ENCODE results near the gene ALDH4A1.

Gene ALDH4A1

DNA sequence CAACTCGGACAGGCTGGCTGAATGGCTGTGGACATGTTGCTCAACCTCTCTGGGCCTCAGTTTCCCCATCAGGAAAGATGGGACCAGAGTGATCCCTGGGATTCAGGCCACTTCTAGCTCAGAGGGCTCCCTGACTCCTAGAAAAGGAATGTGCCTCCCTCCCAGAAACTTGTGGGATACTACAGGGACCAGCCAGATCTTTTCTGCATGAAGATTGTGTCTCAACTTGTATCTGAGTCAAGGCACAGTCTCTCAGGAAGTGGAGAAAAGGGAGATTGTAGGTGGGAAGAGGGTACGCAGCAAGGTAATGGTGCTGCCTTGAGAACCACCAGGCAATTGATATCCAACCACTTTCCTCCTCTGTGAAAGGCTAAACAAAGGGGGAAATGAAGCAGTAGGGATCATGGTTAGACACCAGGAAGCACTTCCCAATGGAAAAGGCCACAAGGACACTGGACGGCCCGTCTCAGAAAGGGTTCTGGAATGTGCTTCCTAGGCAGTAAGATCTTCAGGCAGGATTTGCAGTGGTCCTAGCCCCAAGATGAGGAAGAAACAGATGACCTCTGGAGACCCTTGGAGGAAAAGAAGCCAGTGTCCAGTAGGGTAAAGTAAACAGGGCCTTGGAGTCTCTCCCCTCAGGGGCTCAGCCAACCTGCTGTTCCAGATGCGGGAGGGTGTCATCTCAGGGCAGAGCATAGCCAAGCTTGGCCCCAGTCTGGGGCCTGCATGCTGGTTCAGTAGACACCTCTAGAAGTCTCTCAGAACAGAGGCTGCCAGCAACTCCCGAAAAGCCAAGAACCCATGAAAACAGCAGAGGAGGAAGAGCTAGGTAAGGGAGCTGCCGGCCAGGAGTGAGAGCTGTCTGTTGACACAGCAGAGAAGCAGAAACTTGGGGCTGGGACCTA lies 37.3 kb upstream of the ALDH4A1 start:
- in situ Hi-C loops (cut with MboI; ENCODE audit: low sequenced_read_pairs): no loop called here

DNA sequence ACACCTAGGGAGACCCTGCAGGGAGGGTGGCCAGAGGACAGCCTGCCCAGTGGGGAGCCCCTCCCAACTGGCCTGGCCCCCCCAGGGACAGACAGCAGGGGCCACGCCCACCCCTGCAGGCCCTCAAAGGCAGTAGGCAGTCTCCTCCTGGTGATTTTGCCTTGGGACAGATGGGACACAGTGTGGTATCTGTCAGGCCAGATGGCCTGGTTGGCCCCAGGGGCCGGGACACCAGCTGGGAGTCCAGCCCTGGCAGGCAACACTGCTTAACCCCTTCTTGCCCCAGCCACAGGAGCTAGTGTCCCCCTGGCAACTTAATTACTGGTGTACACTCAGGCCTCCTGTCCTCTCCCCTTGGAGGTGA lies 36.3 kb upstream of the ALDH4A1 start:
- in situ Hi-C loops (cut with MboI; ENCODE audit: low sequenced_read_pairs): no loop called here

DNA sequence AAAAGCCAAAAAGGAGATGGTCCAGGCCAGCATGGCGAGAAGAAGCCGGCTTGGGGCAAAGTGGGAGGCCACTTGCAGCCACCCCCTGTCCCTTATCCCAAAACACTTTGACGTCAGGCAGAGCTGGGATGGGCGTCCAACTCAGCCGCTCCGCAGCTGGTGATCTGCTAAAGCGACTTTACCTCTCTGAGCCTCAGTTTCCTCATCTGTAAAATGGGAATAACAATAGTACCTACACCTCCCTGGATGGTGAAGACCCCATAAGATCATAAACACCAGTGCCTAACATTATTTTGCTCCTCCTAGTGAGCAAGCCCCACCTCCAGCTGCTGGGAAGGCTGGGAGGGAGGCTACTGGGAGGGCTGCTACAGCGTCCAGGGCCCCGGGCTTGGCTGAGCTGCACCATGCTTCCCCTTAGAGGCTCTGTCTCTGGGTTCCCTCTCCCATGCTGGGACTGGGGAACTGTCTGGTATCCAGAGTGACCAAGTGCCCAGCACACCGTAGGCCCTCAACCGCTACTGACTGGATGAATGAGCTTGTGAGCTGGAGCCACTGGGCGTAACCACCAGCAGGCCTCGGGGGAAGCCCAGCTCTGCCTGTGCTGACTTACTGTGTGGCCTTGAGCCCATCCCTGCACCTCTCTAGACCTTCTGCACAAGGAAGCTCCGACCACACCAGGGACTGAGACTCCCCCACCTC lies 35.8 kb upstream of the ALDH4A1 start:
- in situ Hi-C loops (cut with MboI; ENCODE audit: low sequenced_read_pairs): no loop called here

DNA sequence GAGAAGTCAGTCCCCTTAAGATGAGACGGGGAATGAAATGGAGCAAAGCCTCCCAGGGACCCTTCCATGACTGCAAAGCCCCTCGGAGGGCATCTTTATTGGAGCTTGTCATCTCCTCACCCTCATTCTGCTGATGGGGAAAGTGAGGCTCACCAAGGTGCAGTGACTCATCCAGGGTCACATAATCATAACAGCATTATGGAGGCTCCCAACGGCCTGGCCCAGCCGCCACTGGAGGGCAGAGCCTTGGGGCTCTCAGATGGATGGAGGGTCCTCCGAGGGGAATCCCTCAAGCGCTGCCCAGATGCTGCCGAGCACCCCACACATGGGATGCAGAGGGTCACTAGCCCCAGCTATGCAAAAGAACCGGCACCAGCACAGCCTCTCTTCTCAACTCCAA lies 35.2 kb upstream of the ALDH4A1 start:
- in situ Hi-C loops (cut with MboI; ENCODE audit: low sequenced_read_pairs): no loop called here

- in situ Hi-C loops (cut with MboI; ENCODE audit: low sequenced_read_pairs): no loop called here
These were observed 34.6 kb upstream of the ALDH4A1 start for GRCh38 chr1:18936814-18937481.

GRCh38 chr1:18936471-18936813 lies 34.1 kb upstream of the ALDH4A1 start:
- in situ Hi-C loops (cut with MboI; ENCODE audit: low sequenced_read_pairs): no loop called here

DNA sequence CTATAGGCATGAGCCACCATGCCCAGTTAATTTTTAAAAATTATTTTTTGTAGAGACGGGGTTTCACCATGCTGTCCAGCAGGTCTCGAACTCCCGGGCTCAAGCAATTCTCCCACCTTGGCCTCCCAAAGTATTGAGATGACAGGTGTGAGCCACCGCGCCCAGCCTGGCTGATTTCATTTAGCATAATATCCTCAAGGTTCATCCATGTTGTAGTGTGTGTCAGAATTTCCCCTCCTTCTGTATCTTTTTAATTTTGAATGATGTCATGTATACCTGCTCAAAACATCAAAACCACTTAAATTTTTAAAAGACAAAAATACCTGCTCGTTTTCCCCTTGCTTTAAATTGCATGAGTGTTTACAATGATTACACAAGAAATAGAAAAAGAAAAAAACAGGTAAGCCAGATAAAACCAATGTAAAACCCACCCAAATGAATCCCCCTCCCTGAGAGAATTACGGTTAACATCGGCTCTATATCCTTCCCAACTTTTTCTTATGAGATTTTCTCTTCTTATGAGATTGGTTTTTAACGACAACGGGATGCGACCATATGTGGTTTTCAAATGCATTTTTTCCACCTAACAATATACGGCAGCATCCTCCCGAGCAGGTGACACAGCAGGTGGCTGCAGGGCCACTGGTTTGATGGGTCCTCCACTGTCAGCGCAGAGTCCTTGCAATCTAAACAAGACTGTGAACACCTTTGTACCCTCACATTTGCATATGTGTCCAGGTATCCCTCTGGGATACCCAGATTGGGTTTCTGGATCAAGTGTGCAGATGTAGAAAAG lies 32.0 kb upstream of the ALDH4A1 start:
- in situ Hi-C loops (cut with MboI; ENCODE audit: low sequenced_read_pairs): no loop called here

GRCh38 chr1:18932879-18933278 lies 30.5 kb upstream of the ALDH4A1 start:
- in situ Hi-C loops (cut with MboI; ENCODE audit: low sequenced_read_pairs): no loop called here

DNA sequence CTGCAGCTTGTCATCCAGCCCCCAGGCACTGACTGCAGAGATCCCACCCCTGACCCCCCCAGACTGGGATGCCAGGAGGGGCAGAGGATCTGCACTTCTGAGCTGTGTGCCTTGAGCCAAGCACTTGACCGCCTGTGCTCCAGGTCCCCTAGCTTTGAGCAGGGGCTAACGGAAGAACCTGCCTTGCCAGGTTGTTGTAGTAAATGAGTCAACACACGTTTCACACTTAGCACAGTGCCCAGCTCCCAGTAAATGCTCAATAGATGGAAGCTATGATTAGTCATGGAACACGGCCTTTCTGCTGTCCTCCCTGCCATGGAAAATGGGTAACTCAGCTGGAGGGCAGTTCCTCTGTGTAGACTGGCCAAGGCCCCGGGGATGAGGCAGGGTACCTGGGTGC lies 30.0 kb upstream of the ALDH4A1 start:
- in situ Hi-C loops (cut with MboI; ENCODE audit: low sequenced_read_pairs): no loop called here

DNA sequence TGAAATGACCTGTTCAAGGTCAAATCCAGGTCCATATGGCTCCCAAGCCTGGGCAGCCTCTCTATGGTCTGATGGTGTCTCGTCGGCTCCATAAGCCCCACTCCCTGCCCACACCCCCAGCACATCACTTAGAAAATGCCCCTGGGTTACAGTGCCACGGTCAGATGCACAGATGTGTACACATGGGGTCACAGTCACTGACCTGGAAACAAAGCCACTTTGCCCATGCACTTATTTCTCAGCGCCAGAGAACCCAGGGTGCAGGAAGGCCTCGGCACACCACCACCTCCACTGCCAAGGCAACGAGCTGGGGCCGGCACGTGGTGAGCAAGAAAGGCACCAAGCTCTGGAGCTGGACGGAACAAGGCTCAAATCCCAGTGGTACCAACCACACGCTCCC lies 29.4 kb upstream of the ALDH4A1 start:
- in situ Hi-C loops (cut with MboI; ENCODE audit: low sequenced_read_pairs): no loop called here

DNA sequence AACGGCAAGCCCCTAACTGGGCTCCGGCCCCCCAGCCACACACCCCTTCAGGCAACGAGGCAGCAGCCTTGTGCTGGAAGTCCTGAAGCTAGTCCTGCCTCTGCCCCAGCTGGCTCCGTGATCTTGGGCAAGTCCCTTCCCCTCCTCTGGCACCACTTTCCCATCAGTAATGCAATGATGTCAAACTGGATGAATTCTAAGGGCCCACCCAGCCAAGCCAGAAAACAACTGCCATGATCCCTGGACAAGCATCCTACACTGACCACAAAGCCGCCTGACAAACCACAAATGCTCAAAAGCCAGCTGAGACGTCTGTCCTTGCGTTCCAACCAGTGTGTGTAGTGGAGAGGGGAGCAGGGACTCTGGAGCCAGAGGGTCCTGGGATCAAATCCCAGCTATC lies 27.3 kb upstream of the ALDH4A1 start:
- in situ Hi-C loops (cut with MboI; ENCODE audit: low sequenced_read_pairs): no loop called here

- in situ Hi-C loops (cut with MboI; ENCODE audit: low sequenced_read_pairs): no loop called here
These were observed 26.6 kb upstream of the ALDH4A1 start for GRCh38 chr1:18928985-18929384.

DNA sequence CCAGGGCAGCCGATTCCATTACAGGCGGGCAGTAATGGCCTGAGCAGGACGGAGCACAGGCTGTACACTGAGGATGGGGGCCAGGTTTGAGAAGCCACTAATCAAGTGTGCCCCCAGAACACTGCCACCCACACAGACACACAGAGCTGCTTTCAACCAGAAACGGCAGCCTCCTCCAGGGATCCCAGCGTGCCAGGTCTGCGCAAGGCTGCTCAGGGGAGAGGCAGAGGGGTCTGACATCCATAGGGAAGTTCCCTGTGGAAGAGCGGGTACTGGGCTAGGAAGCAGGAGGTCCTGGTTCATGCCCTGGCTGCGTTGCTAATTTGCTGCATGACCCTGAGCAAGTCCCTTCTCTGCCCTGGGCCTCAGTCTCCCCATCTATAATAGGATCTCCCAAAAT lies 26.1 kb upstream of the ALDH4A1 start:
- in situ Hi-C loops (cut with MboI; ENCODE audit: low sequenced_read_pairs): no loop called here

DNA sequence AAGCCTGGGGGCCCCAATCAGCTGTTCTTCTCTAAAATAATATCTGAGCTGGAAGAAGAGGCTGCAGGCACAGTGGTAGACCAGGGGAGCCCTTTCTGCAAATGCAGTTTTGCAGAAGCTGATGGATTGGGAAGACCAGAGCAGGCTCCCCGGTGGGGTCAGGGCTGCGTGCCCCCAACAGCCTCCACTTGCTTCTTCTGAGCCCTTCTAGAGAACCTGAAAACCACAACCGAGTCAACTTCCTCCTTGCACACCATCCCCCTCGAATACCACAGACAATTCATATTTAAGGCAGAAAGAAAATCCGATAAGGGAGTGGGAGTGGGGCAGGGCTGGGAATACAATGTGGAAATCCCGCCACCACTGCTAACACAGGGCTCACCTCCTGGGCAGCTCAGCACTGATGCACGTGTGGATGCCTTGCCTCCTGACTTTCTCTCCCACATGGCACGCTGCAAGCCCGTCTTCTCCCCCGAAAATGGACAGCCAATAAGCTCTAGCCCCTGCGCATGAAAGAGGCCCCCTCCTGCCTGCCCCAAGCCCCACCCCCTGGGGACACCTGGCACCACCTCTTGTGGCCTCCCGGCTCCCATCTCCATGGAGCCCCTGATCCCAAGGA lies 25.4 kb upstream of the ALDH4A1 start:
- in situ Hi-C loops (cut with MboI; ENCODE audit: low sequenced_read_pairs): no loop called here

DNA sequence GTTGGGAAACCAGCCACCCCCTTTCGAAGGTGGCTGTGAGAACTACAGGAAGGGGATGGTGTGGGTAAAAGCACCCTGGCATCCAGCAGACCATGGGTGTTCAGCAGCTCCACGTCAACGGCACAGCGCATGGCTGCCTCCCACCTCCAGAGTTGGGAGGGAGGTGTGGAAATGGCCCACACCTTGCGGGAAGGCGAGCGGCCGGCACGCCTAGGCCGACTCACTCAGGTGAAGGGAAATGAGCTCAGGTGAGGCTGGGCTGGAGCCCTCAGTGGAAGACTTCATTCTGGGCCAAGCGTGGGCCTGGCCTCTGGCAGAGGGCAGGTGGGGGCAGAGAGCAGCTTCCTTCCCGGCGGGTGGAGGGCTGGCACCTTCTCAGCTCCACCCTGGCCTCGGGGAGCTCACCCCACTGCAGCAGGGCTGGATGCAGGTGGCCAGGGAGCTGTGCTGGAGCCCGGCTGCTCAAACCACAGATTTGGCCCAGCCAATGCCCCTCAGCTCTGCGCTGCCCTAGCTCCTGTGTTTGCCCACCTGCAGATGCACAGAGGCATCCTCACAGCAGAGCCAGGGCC lies 24.8 kb upstream of the ALDH4A1 start:
- in situ Hi-C loops (cut with MboI; ENCODE audit: low sequenced_read_pairs): no loop called here

DNA sequence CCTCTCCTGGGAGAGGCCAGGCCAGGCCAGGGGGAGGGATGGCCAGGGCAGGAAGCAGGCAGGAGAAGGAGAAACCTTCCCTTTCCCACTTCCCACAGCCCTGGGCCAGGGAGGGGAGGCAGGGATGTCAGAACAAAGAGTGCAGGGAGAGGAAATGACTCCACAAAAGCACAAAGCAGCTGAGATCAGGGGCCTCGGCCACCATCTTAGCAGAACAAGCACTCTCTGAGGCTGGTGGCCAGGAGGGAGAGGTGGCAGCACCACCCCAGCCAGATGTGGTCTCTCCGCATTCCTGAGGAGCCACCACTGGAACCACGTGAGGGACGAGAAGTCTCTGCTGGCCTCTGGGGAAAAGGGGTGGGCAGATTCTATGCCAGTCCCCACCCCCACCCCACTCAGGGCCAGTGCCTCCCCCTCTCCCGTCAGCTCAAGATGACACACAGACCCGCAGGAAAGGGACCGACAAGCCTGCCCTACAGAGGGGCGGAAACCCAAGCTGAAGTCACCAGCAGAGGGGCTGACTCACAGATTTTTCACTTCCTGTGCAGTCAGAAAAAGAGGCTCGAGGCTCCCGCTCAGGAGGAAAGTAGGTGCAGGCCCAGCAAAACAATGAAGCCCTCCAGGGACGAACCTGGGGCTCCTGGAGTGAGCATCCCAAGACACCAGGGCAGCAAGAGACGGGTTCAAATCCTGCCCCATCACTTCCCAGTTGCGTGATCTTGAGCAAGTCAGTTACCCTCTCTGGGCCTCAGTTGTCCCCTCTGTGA lies 24.1 kb upstream of the ALDH4A1 start:
- in situ Hi-C loops (cut with MboI; ENCODE audit: low sequenced_read_pairs): no loop called here

GRCh38 chr1:18925279-18925678 lies 22.9 kb upstream of the ALDH4A1 start:
- in situ Hi-C loops (cut with MboI; ENCODE audit: low sequenced_read_pairs): no loop called here

- in situ Hi-C loops (cut with MboI; ENCODE audit: low sequenced_read_pairs): no loop called here
These were observed 21.9 kb upstream of the ALDH4A1 start for GRCh38 chr1:18924221-18924691.

GRCh38 chr1:18923756-18924211 lies 21.4 kb upstream of the ALDH4A1 start:
- in situ Hi-C loops (cut with MboI; ENCODE audit: low sequenced_read_pairs): no loop called here
